ENCODE measurements around the gene ZNF669. TPM values are rescaled to one million over a fixed set of nuclear protein-coding genes. Genes with fewer than 3 reads are reported as not detected.
"Not testable (repeated sequence)": the region's sequence is repeated elsewhere in the genome, so short reads cannot be mapped to it uniquely, and the experiment has no call there.

The ZNF669 gene
- total and polyA plus RNA-seq, 8 donors, result 0.58 to 21.7 (median 3.7) TPM

GRCh38 chr1:247145279-247145678 lies 41.1 kb upstream of the ZNF669 start:
- H3K4me1 ChIP-seq, result no peaks in the 10 kb centered on the region
- peaks cover 45 to 99% (median 81%) of the 10 kb centered on the region in 4 donors for H3K9me3 ChIP-seq
- H3K4me3 ChIP-seq, result no peak overlapping the region
- intact Hi-C loops (cut with DNase I; ENCODE audit: low total_unique reads), result no loop called here
- TF ChIP-seq POLR2AphosphoS5 (IDR thresholded peaks at IDR 0.05), result no peak
- TF ChIP-seq POLR2A (IDR thresholded peaks at IDR 0.05), result no peak
- no peak for TF ChIP-seq CTCF (IDR thresholded peaks at IDR 0.05)
- no peak for TF ChIP-seq EP300 (IDR thresholded peaks at IDR 0.05)
- no peak for DNase-seq
- 89 to 97% (median 96%) methylated on average over 6 of the region's 6 CpGs for WGBS, 5 donors
- no peak overlapping the region for H3K27ac ChIP-seq
- H3K27me3 ChIP-seq, result no peaks in the 10 kb centered on the region
- peaks cover 4 to 68% (median 31%) of the 10 kb centered on the region in 4 donors for H3K36me3 ChIP-seq

GRCh38 chr1:247139557-247139956 lies 35.4 kb upstream of the ZNF669 start:
- H3K36me3 ChIP-seq, result peaks cover 0 to 35% (median 18%) of the 10 kb centered on the region in 4 donors
- DNase-seq; H3K27ac ChIP-seq; H3K4me3 ChIP-seq; H3K4me1 ChIP-seq; H3K27me3 ChIP-seq; intact Hi-C loops (cut with DNase I; ENCODE audit: low total_unique reads): not testable (repeated sequence)
- H3K9me3 ChIP-seq, result peaks cover 53 to 100% (median 92%) of the 10 kb centered on the region in 4 donors

- Histone ChIP-seq H3K27me3 (no peaks in the 10 kb centered on the region), H3K36me3 (peaks cover 9 to 25% (median 21%) of the 10 kb centered on the region in 4 donors), H3K4me1 (peaks cover 0 to 6% (median 5%) of the 10 kb centered on the region in 4 donors), H3K9me3 (peaks cover 12 to 65% (median 60%) of the 10 kb centered on the region in 4 donors), H3K4me3 (no peak overlapping the region), H3K27ac (no peak overlapping the region)
- TF ChIP-seq CTCF (IDR thresholded peaks at IDR 0.05) (no peak), EP300 (IDR thresholded peaks at IDR 0.05) (no peak), POLR2A (IDR thresholded peaks at IDR 0.05) (no peak), POLR2AphosphoS5 (IDR thresholded peaks at IDR 0.05) (no peak)
- intact Hi-C loops (cut with DNase I; ENCODE audit: low total_unique reads), result no loop called here
- no peak for DNase-seq
- 92 to 99% (median 98%) methylated on average over 8 to 10 of the region's 10 CpGs for WGBS, 5 donors
Observed at GRCh38 chr1:247131236-247131635, 27.1 kb upstream of the ZNF669 start.

GRCh38 chr1:247127519-247128282 lies 23.5 kb upstream of the ZNF669 start:
- Histone ChIP-seq H3K36me3 (peaks cover 9 to 25% (median 21%) of the 10 kb centered on the region in 4 donors), H3K9me3 (peaks cover 0 to 29% (median 27%) of the 10 kb centered on the region in 4 donors), H3K4me3 (peak overlapping the region in 3 of 4 donors; percentile 18 to 34 (median 20)), H3K27ac (peak overlapping the region in 2 of 5 donors; percentile 10 to 18)
- DNase-seq; H3K4me1 ChIP-seq; H3K27me3 ChIP-seq; intact Hi-C loops (cut with DNase I; ENCODE audit: low total_unique reads): not testable (repeated sequence)
- WGBS, 5 donors, result 29 to 86% (median 37%) methylated on average over 12 to 13 of the region's 18 CpGs

- H3K36me3 ChIP-seq, result peaks cover 6 to 17% (median 16%) of the 10 kb centered on the region in 4 donors
- peaks cover 0 to 19% (median 18%) of the 10 kb centered on the region in 4 donors for H3K9me3 ChIP-seq
- H3K27ac ChIP-seq; H3K27me3 ChIP-seq; intact Hi-C loops (cut with DNase I; ENCODE audit: low total_unique reads); DNase-seq; H3K4me1 ChIP-seq; H3K4me3 ChIP-seq: not testable (repeated sequence)
- WGBS, 5 donors, result no CpG with 5 or more reads among the region's 46 CpGs
Observed at GRCh38 chr1:247126601-247127000, 22.4 kb upstream of the ZNF669 start.

GRCh38 chr1:247126166-247126565 lies 22.0 kb upstream of the ZNF669 start:
- H3K4me3 ChIP-seq; intact Hi-C loops (cut with DNase I; ENCODE audit: low total_unique reads); DNase-seq; H3K27me3 ChIP-seq; H3K27ac ChIP-seq; H3K4me1 ChIP-seq: not testable (repeated sequence)
- Histone ChIP-seq H3K36me3 (peaks cover 1 to 13% (median 11%) of the 10 kb centered on the region in 4 donors), H3K9me3 (peaks cover 0 to 15% (median 14%) of the 10 kb centered on the region in 4 donors)
- no CpG with 5 or more reads among the region's 25 CpGs for WGBS, 5 donors

Measured in stomach (tissue), 9 donors.